ENCODE results near the gene AR. TPM values are rescaled to one million over a fixed set of nuclear protein-coding genes. Genes with fewer than 3 reads are reported as not detected.
"Not testable (repeated sequence)": the region's sequence is repeated elsewhere in the genome, so short reads cannot be mapped to it uniquely, and the experiment has no call there.

AR gene
- total RNA-seq, 1 experiment from 2014 or later = 0.86 TPM

- Mint-ChIP-seq H3K4me1 (ENCODE audit: low read depth, unreplicated experiment) (no peaks in the 10 kb centered on the region), H3K27ac (ENCODE audit: unreplicated experiment) (peak overlapping the region; percentile 73), H3K27me3 (ENCODE audit: insufficient read depth, unreplicated experiment) (no peaks in the 10 kb centered on the region), H3K36me3 (ENCODE audit: insufficient read depth, unreplicated experiment) (peaks cover 5% of the 10 kb centered on the region), H3K4me3 (ENCODE audit: unreplicated experiment) (no peak overlapping the region), H3K9me3 (ENCODE audit: unreplicated experiment) (peaks cover 12% of the 10 kb centered on the region)
- H3K4me3 ChIP-seq (ENCODE audit: low read depth, low read length) = no peak overlapping the region
- DNase-seq = peak; percentile 51 to 60
- no TSS peak for BruUV-seq (replicated peaks)
- intact Hi-C loops (cut with micrococcal nuclease; ENCODE audit: unreplicated experiment) = loop anchor here (2.0 to 5.0 kb wide), 3 partner anchors 42 to 62 kb away; no protein-coding TSS in a partner anchor
- no peak for TF ChIP-seq CTCF (IDR thresholded peaks at IDR 0.05; ENCODE audit: insufficient read depth in 1 of 2, low read depth in 1 of 2, low read length in 1 of 2, severe bottlenecking in 1 of 2, unreplicated experiment in 1 of 2)
- no peaks in the 10 kb centered on the region for H3K27me3 ChIP-seq (replicated peaks; ENCODE audit: control insufficient read depth, insufficient read depth, low read length)
- no peaks in the 10 kb centered on the region for H3K36me3 ChIP-seq (ENCODE audit: control insufficient read depth, insufficient read depth, low read length)
- H3K4me1 ChIP-seq = no peaks in the 10 kb centered on the region
- POLR2A ChIA-PET = interaction anchor here (0.5 kb wide), 1 partner anchor 110 kb away, joined by 5 read pairs; no protein-coding TSS in a partner anchor
- CTCF ChIA-PET = interaction anchor here (1.1 kb wide), 1 partner anchor 42 kb away, joined by 3 read pairs; no protein-coding TSS in a partner anchor
- no peaks in the 10 kb centered on the region for H3K9me3 ChIP-seq
These were observed 110.5 kb downstream of the AR start for GRCh38 chrX:67654301-67654700.

GRCh38 chrX:67665583-67665982, 121.8 kb downstream of the AR start:
- POLR2A ChIA-PET = no interaction called here
- no TSS peak for BruUV-seq (replicated peaks)
- DNase-seq = no peak
- Histone ChIP-seq H3K36me3 (ENCODE audit: control insufficient read depth, insufficient read depth, low read length) (no peaks in the 10 kb centered on the region), H3K27me3 (replicated peaks; ENCODE audit: control insufficient read depth, insufficient read depth, low read length) (no peaks in the 10 kb centered on the region), H3K4me3 (ENCODE audit: low read depth, low read length) (no peak overlapping the region), H3K4me1 (no peaks in the 10 kb centered on the region), H3K9me3 (no peaks in the 10 kb centered on the region)
- Mint-ChIP-seq H3K27me3 (ENCODE audit: insufficient read depth, unreplicated experiment) (no peaks in the 10 kb centered on the region), H3K9me3 (ENCODE audit: unreplicated experiment) (no peaks in the 10 kb centered on the region), H3K4me3 (ENCODE audit: unreplicated experiment) (no peak overlapping the region), H3K4me1 (ENCODE audit: low read depth, unreplicated experiment) (no peaks in the 10 kb centered on the region), H3K36me3 (ENCODE audit: insufficient read depth, unreplicated experiment) (no peaks in the 10 kb centered on the region), H3K27ac (ENCODE audit: unreplicated experiment) (no peak overlapping the region)
- no peak for TF ChIP-seq CTCF (IDR thresholded peaks at IDR 0.05; ENCODE audit: insufficient read depth in 1 of 2, low read depth in 1 of 2, low read length in 1 of 2, severe bottlenecking in 1 of 2, unreplicated experiment in 1 of 2)
- intact Hi-C loops (cut with micrococcal nuclease; ENCODE audit: unreplicated experiment) = no loop called here
- CTCF ChIA-PET = no interaction called here

- POLR2A ChIA-PET; H3K4me1 ChIP-seq; intact Hi-C loops (cut with micrococcal nuclease; ENCODE audit: unreplicated experiment); H3K4me3 Mint-ChIP-seq (ENCODE audit: unreplicated experiment); H3K27ac Mint-ChIP-seq (ENCODE audit: unreplicated experiment); BruUV-seq (replicated peaks); H3K27me3 Mint-ChIP-seq (ENCODE audit: insufficient read depth, unreplicated experiment); H3K27me3 ChIP-seq (replicated peaks; ENCODE audit: control insufficient read depth, insufficient read depth, low read length); H3K36me3 ChIP-seq (ENCODE audit: control insufficient read depth, insufficient read depth, low read length); H3K9me3 Mint-ChIP-seq (ENCODE audit: unreplicated experiment); H3K4me1 Mint-ChIP-seq (ENCODE audit: low read depth, unreplicated experiment); H3K36me3 Mint-ChIP-seq (ENCODE audit: insufficient read depth, unreplicated experiment); DNase-seq; H3K4me3 ChIP-seq (ENCODE audit: low read depth, low read length); CTCF ChIA-PET; H3K9me3 ChIP-seq: not testable (repeated sequence)
These were observed 126.9 kb downstream of the AR start for GRCh38 chrX:67670717-67671116.

GRCh38 chrX:67673741-67674274, 130.0 kb downstream of the AR start:
- DNase-seq = no peak
- H3K9me3 ChIP-seq = no peaks in the 10 kb centered on the region
- Mint-ChIP-seq H3K36me3 (ENCODE audit: insufficient read depth, unreplicated experiment) (no peaks in the 10 kb centered on the region), H3K4me1 (ENCODE audit: low read depth, unreplicated experiment) (no peaks in the 10 kb centered on the region), H3K27me3 (ENCODE audit: insufficient read depth, unreplicated experiment) (no peaks in the 10 kb centered on the region), H3K27ac (ENCODE audit: unreplicated experiment) (no peak overlapping the region), H3K9me3 (ENCODE audit: unreplicated experiment) (no peaks in the 10 kb centered on the region), H3K4me3 (ENCODE audit: unreplicated experiment) (no peak overlapping the region)
- no peak for TF ChIP-seq CTCF (IDR thresholded peaks at IDR 0.05; ENCODE audit: insufficient read depth in 1 of 2, low read depth in 1 of 2, low read length in 1 of 2, severe bottlenecking in 1 of 2, unreplicated experiment in 1 of 2)
- H3K36me3 ChIP-seq (ENCODE audit: control insufficient read depth, insufficient read depth, low read length) = no peaks in the 10 kb centered on the region
- POLR2A ChIA-PET = no interaction called here
- no TSS peak for BruUV-seq (replicated peaks)
- H3K4me3 ChIP-seq (ENCODE audit: low read depth, low read length) = no peak overlapping the region
- no peaks in the 10 kb centered on the region for H3K27me3 ChIP-seq (replicated peaks; ENCODE audit: control insufficient read depth, insufficient read depth, low read length)
- intact Hi-C loops (cut with micrococcal nuclease; ENCODE audit: unreplicated experiment) = no loop called here
- CTCF ChIA-PET = no interaction called here
- no peaks in the 10 kb centered on the region for H3K4me1 ChIP-seq
